GM18520 (cell line): ENCODE data around the gene ZBP1.

Experiments
- ATAC-seq: cut with Tn5 transposase; IDR thresholded peaks from one replicate; pipeline ENCODE4 v1.9.1; 2021; ENCODE audit not compliant: unreplicated experiment

ZBP1 gene

GRCh38 chr20:57658833-57659516 is 38.7 kb upstream of the ZBP1 start:
- no peak for ATAC-seq

- ATAC-seq = no peak
Observed at GRCh38 chr20:57658447-57658832, 38.2 kb upstream of the ZBP1 start.

GRCh38 chr20:57657535-57658446 is 37.6 kb upstream of the ZBP1 start:
- no peak for ATAC-seq

- no peak for ATAC-seq
Observed at GRCh38 chr20:57656821-57657534, 36.8 kb upstream of the ZBP1 start.

- ATAC-seq = no peak
Observed at GRCh38 chr20:57656252-57656820, 36.1 kb upstream of the ZBP1 start.

GRCh38 chr20:57655809-57656155 is 35.6 kb upstream of the ZBP1 start:
- no peak for ATAC-seq

- ATAC-seq = no peak
Observed at GRCh38 chr20:57654998-57655808, 35.0 kb upstream of the ZBP1 start.

- ATAC-seq = peak; percentile 56
Observed at GRCh38 chr20:57654363-57654997, 34.3 kb upstream of the ZBP1 start.

- ATAC-seq = no peak
Observed at GRCh38 chr20:57653910-57654309, 33.7 kb upstream of the ZBP1 start.

- ATAC-seq = no peak
Observed at GRCh38 chr20:57653546-57653900, 33.3 kb upstream of the ZBP1 start.

GRCh38 chr20:57652606-57653545 is 32.6 kb upstream of the ZBP1 start:
- ATAC-seq = no peak

- no peak for ATAC-seq
Observed at GRCh38 chr20:57651881-57652605, 31.8 kb upstream of the ZBP1 start.

GRCh38 chr20:57650756-57651483 is 30.7 kb upstream of the ZBP1 start:
- ATAC-seq = no peak

- no peak for ATAC-seq
Observed at GRCh38 chr20:57650266-57650665, 30.0 kb upstream of the ZBP1 start.

- ATAC-seq = no peak
Observed at GRCh38 chr20:57649617-57650015, 29.4 kb upstream of the ZBP1 start.

- ATAC-seq = no peak
Observed at GRCh38 chr20:57648878-57649616, 28.8 kb upstream of the ZBP1 start.
